Fibroblast of skin of scalp (primary cell): Measurements from ENCODE around the gene ITPR2.
A peak's percentile ranks its signal among the peaks of the same experiment; 100 is the strongest.
"Not testable (repeated sequence)": the region's sequence is repeated elsewhere in the genome, so short reads cannot be mapped to it uniquely, and the experiment has no call there.

Source experiments
- DNase-seq: peaks from one replicate; pipeline ENCODE4 v3.0.0-alpha.2; 2013

The ITPR2 gene

GRCh38 chr12:26331960-26332359 is 501.0 kb downstream of the ITPR2 start:
- DNase-seq = no peak

- DNase-seq = no peak
These were observed 501.9 kb downstream of the ITPR2 start for GRCh38 chr12:26331136-26331535.

GRCh38 chr12:26327975-26328644 is 504.9 kb downstream of the ITPR2 start:
- DNase-seq = no peak

- DNase-seq = no peak
These were observed 509.3 kb downstream of the ITPR2 start for GRCh38 chr12:26323673-26324072.

GRCh38 chr12:26319511-26319910 is 513.5 kb downstream of the ITPR2 start:
- peak; percentile 49 for DNase-seq

GRCh38 chr12:26318661-26319068 is 514.3 kb downstream of the ITPR2 start:
- peak; percentile 21 for DNase-seq

GRCh38 chr12:26317942-26318575 is 514.9 kb downstream of the ITPR2 start:
- peak; percentile 34 for DNase-seq

GRCh38 chr12:26314103-26314502 is 518.9 kb downstream of the ITPR2 start:
- not testable (repeated sequence) for DNase-seq

- DNase-seq = not testable (repeated sequence)
These were observed 522.5 kb downstream of the ITPR2 start for GRCh38 chr12:26310489-26310888.

- DNase-seq = no peak
These were observed 523.4 kb downstream of the ITPR2 start for GRCh38 chr12:26309634-26310033.

GRCh38 chr12:26304273-26304672 is 528.7 kb downstream of the ITPR2 start:
- DNase-seq = no peak

- no peak for DNase-seq
These were observed 529.6 kb downstream of the ITPR2 start for GRCh38 chr12:26303418-26303817.

GRCh38 chr12:26302776-26303175 is 530.2 kb downstream of the ITPR2 start:
- DNase-seq = no peak

GRCh38 chr12:26299751-26300150 is 533.2 kb downstream of the ITPR2 start:
- DNase-seq = no peak

- peak; percentile 77 for DNase-seq
These were observed 534.0 kb downstream of the ITPR2 start for GRCh38 chr12:26298785-26299621.

- DNase-seq = no peak
These were observed 535.5 kb downstream of the ITPR2 start for GRCh38 chr12:26297396-26298070.

- no peak for DNase-seq
These were observed 538.0 kb downstream of the ITPR2 start for GRCh38 chr12:26295001-26295400.

GRCh38 chr12:26293612-26294011 is 539.4 kb downstream of the ITPR2 start:
- peak; percentile 28 for DNase-seq

GRCh38 chr12:26292596-26292995 is 540.4 kb downstream of the ITPR2 start:
- no peak for DNase-seq

GRCh38 chr12:26290565-26290964 is 542.4 kb downstream of the ITPR2 start:
- DNase-seq = no peak

- no peak for DNase-seq
These were observed 545.2 kb downstream of the ITPR2 start for GRCh38 chr12:26287671-26288381.
